ENCODE data around the gene CDH5. TPM values are rescaled to one million over a fixed set of nuclear protein-coding genes. Genes with fewer than 3 reads are reported as not detected.

CDH5 gene
- total and polyA plus RNA-seq, 2 of the 4 experiments (the other 2 are of a cell fraction) = not detected

DNA sequence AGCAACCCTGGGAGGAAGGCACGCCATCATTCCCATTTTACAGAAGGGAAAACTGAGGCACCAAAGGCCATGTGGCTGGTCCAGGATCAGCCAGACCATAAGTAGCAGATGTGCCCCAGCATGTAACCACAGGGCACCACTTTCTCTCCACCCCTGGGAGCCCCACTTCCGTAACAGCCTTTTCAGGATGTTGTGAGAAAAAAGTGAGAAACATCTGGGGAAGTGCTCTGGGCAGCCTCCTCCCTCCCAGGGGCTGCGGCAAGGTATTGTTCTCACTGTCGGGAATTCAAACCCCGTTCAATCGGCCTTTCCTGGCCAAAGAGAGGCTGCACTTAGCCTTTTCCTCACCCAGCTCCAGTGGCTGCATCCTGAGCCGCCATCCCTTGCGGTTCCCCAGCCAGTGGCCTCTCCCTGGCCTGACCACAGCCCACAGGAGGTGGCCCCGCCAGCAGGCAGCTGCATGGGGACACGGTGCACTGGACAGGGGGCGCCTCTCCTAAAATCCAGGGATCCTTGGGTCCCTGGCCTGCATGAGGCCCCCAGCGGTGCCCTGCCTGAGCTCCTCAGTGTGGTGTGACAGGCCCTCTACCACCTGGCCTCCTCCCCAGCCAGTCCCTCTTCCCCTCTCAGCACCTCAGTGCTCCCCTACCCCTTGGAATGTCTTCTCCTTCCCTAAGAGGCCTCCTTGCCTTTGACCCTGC, 5.7 kb upstream of the CDH5 start:
- Histone ChIP-seq H2AK9ac (replicated peaks; ENCODE audit: low read depth, low read length, poor library complexity) (no peak overlapping the region), H3K4me2 (ENCODE audit: low read depth, low read length) (no peak overlapping the region), H2BK120ac (ENCODE audit: low read depth, low read length) (no peak overlapping the region), H3K4me3 (ENCODE audit: insufficient read depth, low read depth, low read length) (no peak overlapping the region), H3K18ac (ENCODE audit: low read depth, low read length) (no peak overlapping the region), H4K8ac (ENCODE audit: low read depth in 2 of 2, low read length in 2 of 2) (no peak overlapping the region), H3K4ac (ENCODE audit: low read depth, low read length) (no peak overlapping the region), H3K14ac (replicated peaks; ENCODE audit: low read depth, low read length) (no peak overlapping the region), H3K9me1 (ENCODE audit: insufficient read depth, low read length) (no peaks in the 10 kb centered on the region), H4K5ac (ENCODE audit: low read depth, low read length) (no peak overlapping the region), H2AFZ (replicated peaks; ENCODE audit: low read length, poor library complexity) (no peak overlapping the region), H3K36me3 (ENCODE audit: control insufficient read depth, insufficient read depth, low read length) (no peaks in the 10 kb centered on the region), H4K20me1 (ENCODE audit: insufficient read depth, low read length) (no peaks in the 10 kb centered on the region), H3K27me3 (ENCODE audit: control insufficient read depth, insufficient read depth, low read length) (peaks cover 59% of the 10 kb centered on the region), H3K23ac (ENCODE audit: low read depth, low read length) (no peak overlapping the region), H4K91ac (ENCODE audit: insufficient read depth, low read depth, low read length) (no peak overlapping the region), H3K79me1 (ENCODE audit: low read depth in 1 of 2, low read length in 2 of 2) (no peaks in the 10 kb centered on the region), H2BK20ac (ENCODE audit: low read depth, low read length) (no peak overlapping the region), H2AK5ac (ENCODE audit: low read depth, low read length) (no peak overlapping the region), H3K56ac (ENCODE audit: extremely low read depth, insufficient read depth, low read length) (no peak overlapping the region), H2BK15ac (ENCODE audit: low read depth, low read length) (no peak overlapping the region), H3K9me3 (ENCODE audit: control insufficient read depth, insufficient read depth, low read length) (no peaks in the 10 kb centered on the region), H3K27ac (ENCODE audit: insufficient read depth, low read length) (no peak overlapping the region), H2BK5ac (ENCODE audit: low read depth, low read length, poor library complexity, severe bottlenecking) (no peak overlapping the region), H3K4me1 (ENCODE audit: control insufficient read depth, insufficient read depth, low read length) (no peaks in the 10 kb centered on the region), H3K9ac (ENCODE audit: low read depth, low read length) (no peak overlapping the region)
- in situ Hi-C loops (cut with MboI; ENCODE audit: low sequenced_read_pairs) = no loop called here
- dilution Hi-C loops (cut with HindIII; ENCODE audit: low sequenced_read_pairs, unreplicated experiment) = no loop called here
- DNase-seq (no peak), ATAC-seq (ENCODE audit: low read depth) (no peak)
- TF ChIP-seq RFX5 (IDR thresholded peaks at IDR 0.05; ENCODE audit: low read depth, low read length) (no peak), RCOR1 (IDR thresholded peaks at IDR 0.05; ENCODE audit: insufficient replicate concordance, low read length) (no peak), CHD1 (IDR thresholded peaks at IDR 0.05; ENCODE audit: low read depth, low read length) (no peak), SMC3 (IDR thresholded peaks at IDR 0.05; ENCODE audit: low read depth, low read length) (no peak), MAZ (IDR thresholded peaks at IDR 0.05; ENCODE audit: borderline replicate concordance, low read depth, low read length) (no peak), MAFK (IDR thresholded peaks at IDR 0.05; ENCODE audit: low read depth, low read length) (no peak), BHLHE40 (IDR thresholded peaks at IDR 0.05; ENCODE audit: low read depth, low read length) (no peak), POLR2A (IDR thresholded peaks at IDR 0.05; ENCODE audit: low read depth, low read length) (no peak), RAD21 (IDR thresholded peaks at IDR 0.05; ENCODE audit: low read length) (no peak), NFE2L2 (IDR thresholded peaks at IDR 0.05; ENCODE audit: low read depth, low read length) (no peak), MXI1 (IDR thresholded peaks at IDR 0.05; ENCODE audit: borderline replicate concordance, low read depth, low read length) (no peak), FOS (IDR thresholded peaks at IDR 0.05; ENCODE audit: low read depth, low read length) (no peak), CEBPB (IDR thresholded peaks at IDR 0.05; ENCODE audit: low read depth, low read length) (no peak)
- TF ChIP-seq, protein P1, sequence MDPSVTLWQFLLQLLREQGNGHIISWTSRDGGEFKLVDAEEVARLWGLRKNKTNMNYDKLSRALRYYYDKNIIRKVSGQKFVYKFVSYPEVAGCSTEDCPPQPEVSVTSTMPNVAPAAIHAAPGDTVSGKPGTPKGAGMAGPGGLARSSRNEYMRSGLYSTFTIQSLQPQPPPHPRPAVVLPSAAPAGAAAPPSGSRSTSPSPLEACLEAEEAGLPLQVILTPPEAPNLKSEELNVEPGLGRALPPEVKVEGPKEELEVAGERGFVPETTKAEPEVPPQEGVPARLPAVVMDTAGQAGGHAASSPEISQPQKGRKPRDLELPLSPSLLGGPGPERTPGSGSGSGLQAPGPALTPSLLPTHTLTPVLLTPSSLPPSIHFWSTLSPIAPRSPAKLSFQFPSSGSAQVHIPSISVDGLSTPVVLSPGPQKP (IDR thresholded peaks at IDR 0.05; ENCODE audit: borderline replicate concordance, low read depth, low read length) = no peak
- TF ChIP-seq, protein P2, sequence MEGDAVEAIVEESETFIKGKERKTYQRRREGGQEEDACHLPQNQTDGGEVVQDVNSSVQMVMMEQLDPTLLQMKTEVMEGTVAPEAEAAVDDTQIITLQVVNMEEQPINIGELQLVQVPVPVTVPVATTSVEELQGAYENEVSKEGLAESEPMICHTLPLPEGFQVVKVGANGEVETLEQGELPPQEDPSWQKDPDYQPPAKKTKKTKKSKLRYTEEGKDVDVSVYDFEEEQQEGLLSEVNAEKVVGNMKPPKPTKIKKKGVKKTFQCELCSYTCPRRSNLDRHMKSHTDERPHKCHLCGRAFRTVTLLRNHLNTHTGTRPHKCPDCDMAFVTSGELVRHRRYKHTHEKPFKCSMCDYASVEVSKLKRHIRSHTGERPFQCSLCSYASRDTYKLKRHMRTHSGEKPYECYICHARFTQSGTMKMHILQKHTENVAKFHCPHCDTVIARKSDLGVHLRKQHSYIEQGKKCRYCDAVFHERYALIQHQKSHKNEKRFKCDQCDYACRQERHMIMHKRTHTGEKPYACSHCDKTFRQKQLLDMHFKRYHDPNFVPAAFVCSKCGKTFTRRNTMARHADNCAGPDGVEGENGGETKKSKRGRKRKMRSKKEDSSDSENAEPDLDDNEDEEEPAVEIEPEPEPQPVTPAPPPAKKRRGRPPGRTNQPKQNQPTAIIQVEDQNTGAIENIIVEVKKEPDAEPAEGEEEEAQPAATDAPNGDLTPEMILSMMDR (conservative IDR thresholded peaks at IDR 0.05; ENCODE audit: low read depth, low read length) = no peak
- TF ChIP-seq, protein P3, sequence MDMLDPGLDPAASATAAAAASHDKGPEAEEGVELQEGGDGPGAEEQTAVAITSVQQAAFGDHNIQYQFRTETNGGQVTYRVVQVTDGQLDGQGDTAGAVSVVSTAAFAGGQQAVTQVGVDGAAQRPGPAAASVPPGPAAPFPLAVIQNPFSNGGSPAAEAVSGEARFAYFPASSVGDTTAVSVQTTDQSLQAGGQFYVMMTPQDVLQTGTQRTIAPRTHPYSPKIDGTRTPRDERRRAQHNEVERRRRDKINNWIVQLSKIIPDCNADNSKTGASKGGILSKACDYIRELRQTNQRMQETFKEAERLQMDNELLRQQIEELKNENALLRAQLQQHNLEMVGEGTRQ (IDR thresholded peaks at IDR 0.05; ENCODE audit: low read depth, low read length) = no peak
- ChIA-PET POLR2A (ENCODE audit: unreplicated experiment) (no interaction called here), CTCF (no interaction called here)
- no TSS peak for BruUV-seq (replicated peaks)
- intact Hi-C loops (cut with micrococcal nuclease) = no loop called here
- 41% methylated on average over 5 of the region's 12 CpGs; no CpG with 5 or more reads in 1 of the 2 experiments for WGBS, 2 experiments (ENCODE audit: extremely low coverage in 2 of 2, insufficient read length in 1 of 2)

Measured in IMR-90 (cell line).